HG02588 (cell line): ENCODE data around the gene PDGFA.

Experiments used
- ATAC-seq: cut with Tn5 transposase; IDR thresholded peaks from one replicate; pipeline ENCODE4 v1.9.1; 2021; ENCODE audit warnings: mild to moderate bottlenecking, moderate library complexity; ENCODE audit not compliant: unreplicated experiment

PDGFA gene

DNA sequence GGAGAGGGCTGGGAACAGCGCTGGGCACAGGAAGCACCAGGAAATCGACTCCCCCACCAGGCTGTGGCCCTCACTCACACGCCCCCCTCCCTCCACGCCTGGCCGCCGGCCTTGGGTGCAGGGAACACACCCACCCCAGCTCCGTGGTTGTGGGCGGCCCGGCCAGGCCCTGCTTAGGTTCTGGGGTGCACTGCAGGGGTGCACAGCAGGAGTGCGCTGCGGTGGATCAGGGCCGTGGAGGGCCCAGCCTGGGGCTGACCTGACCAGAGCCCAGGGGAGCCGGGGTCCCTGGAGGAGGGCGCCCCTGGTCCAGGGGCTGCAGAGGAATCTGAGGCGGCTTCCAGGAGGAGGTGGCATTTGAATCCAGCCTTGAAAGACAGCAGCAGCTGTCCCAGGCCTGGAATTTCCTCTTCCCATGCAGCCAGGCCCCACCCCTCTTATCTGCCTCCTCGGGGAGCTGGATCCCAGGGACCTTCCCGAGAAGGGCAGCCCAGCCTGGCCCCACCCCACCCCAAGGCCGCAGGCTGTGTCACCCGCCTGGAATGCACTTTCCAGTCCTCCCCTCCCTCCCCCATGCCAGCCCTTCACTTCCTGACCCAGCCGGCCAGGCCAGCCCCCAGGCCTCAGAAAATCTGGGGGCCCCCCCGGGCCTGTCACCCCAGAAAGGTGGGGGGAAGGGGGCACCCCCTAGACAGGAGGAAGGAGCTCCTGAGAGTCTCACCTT lies 18.4 kb upstream of the PDGFA start:
- ATAC-seq = no peak

DNA sequence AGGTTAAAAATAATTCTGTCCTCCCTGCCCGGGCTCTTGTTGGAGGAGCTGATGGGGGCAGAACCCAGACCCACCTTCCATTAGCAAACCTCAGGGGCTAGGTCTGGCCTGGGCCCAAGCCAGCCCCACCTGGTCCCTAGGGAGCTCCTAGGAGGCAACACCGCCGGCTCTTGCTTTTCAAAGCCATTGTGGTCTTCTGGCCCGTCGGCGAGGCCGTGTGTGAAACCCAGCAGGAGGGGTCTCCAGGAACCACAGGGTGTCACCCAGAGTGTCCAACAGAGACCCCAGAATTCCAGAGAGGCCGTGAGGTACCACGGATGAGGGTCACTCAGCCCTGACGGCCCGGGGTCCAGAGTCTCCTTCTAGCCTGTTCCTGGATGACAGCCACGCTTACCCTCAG lies 16.6 kb upstream of the PDGFA start:
- no peak for ATAC-seq

DNA sequence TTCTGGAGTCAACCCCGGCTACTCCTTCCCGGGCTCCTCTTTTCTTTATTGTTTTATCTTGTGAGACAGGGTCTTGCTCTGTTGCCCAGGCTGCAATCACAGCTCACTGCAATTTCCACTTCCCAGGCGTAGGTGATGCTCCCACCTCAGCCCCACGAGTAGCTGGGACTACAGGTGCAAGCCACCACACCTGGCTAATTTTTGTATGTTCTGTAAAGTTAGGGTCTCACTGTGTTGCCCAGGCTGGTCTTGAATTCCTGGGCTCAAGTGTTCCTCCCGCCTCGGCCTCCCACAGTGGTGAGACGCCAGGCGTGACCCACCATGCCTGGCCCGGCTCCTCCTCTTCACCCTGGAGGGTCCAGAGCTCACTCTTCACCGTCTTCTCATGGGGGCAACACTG lies 15.3 kb upstream of the PDGFA start:
- no peak for ATAC-seq

DNA sequence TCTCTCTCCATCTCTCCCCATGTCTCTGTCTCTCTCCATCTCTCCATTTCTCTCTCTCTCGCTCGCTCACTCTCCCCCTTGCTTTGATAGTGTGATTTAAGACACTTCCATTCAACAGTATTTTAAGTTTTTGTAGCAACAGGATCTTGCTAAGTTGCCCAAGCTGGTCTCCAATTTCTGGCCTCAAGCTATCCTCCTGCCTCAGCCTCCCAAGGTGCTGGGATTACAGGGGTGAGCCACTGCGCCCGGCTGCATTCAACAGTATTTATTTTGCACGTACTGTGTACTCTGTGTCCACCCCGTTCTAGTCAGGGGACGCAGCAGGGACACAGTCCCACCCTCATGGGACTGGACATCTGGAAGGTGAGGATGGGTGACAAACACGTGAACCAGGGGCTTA lies 14.4 kb upstream of the PDGFA start:
- ATAC-seq = no peak

DNA sequence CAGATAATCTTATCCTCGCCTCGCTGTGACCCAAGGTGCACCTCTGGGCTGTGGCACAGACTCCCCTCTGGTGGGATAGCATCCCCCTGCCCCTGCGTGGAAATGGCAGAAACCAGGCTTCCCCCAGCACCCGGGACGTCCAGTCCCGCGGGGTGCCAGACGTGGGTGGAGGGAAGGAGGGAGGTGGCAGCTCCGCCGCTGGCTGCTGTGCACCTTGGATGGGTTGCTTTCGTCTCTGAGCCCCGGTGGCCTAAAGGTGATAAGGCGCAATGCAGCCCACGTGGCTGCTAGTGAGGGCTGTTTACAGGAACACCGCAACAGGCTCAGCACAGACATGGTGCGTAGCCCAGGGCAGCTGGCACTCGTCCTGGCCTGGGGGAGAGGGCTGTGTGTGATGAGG lies 13.6 kb upstream of the PDGFA start:
- no peak for ATAC-seq

DNA sequence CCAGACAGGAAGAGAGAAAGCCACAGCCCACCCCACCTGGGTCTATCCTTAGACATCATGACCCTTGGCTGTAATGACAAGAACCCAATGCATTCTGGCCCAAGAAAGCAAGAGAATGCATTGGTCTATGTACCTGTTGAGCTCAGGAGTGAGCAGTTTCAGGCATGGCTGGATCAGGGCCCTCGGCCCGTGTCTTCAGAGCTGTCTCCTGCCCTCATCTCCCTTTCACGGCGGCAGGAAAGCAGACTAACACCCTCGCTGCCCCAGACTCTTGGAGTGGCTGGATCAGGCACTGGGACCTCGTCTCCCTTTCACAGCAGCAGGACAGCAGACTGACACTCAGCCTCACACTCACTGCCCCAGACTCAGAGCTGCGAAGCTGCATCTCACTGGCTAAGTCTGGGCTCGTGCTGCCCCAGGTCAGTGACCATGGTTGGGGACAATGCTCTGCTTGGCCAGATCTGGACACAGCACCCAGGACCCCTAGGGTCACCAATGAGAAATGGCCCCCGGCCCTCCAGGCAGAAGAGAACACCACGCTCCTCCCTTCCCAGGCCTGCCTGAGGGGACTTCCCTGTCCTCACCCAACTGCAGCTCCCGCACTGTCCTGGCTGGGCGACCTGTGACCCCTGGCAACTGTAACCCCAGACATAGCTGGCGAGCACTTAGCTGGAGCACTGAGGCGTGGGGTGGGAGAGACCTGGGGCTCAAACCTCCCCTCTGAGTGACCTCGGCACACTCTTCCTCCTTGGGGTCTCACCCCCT lies 12.9 kb upstream of the PDGFA start:
- ATAC-seq = no peak

DNA sequence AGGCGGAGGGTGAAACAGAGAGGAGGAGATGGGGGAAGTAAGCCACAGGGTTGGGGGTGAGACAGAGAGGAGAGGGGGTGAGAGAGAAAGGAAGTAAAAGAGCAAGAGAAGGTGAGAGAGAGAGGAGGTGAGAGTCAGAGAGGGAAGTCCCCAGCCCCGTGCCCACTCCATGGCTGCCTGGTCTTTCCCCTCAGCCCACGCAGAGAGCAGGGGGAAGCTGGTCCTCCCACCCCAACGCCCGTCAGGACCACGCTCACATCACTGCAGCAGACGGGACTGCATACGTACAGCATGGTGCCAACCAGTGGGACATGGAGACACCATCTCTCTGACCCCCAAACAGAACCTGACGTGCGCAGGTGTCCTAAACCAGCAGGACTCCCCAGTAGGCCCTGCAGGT lies 12.1 kb upstream of the PDGFA start:
- no peak for ATAC-seq

DNA sequence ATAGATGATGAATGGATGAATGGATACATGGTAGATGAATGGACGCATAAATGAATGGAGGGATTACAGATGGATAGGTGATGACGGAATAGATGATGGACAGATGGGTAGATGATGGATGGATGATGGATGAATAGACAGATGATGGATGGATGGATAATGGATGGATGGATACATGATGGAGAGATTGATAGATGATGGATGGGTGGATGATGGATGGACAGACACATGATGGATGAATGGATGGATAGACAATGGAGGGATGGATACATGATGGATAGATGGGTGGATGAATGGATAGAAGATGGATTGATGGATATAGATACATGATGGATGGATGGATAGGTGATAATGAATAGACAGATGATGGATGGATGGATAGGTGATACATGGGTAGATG lies 8.8 kb upstream of the PDGFA start:
- no peak for ATAC-seq

DNA sequence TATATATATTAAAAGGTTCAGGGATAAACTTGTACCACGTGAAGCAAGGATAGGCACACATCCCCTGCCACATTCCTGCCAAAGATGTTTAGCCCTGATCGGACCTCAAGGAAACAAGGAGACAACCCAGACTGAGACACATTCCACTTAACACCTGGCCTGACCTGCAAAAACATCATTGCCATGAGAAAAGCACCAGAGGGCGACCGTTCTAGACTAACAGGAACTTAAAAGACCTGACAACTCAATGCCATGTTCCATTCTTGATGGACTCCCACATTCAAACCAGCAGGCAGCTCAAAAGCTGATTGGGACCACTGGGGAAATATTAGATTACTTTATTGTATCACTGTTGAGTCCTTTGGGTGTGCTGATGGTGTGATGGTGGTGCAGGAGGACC lies 8.1 kb upstream of the PDGFA start:
- no peak for ATAC-seq

DNA sequence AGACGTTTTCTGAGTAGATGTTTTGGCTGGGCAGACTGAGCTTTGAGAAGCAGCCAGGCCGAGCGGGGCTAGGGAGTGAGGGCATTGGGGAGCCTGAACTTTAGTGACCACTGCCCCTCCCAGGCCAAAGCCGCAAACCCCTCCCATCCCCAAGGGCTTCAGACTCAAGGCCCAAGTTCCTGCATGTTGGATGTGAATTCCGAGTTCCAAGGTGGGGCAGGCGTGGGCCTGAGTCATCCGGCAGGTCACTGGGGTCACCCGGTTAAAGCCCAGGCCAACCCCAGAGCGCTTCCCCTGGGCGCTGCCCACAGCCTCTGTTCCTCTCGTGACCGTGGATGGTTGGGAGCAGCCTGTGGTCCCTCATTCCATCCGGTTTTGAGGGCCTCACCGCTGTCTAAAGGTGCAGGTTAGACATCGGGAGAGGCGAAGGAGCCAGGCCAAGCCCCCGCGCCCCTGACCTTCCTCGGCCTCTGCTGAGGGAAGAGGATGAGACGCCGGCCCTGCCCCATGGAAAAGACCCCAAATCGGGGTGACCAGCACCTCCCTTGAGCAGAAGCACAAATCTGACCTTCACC lies 6.9 kb upstream of the PDGFA start:
- ATAC-seq = no peak

DNA sequence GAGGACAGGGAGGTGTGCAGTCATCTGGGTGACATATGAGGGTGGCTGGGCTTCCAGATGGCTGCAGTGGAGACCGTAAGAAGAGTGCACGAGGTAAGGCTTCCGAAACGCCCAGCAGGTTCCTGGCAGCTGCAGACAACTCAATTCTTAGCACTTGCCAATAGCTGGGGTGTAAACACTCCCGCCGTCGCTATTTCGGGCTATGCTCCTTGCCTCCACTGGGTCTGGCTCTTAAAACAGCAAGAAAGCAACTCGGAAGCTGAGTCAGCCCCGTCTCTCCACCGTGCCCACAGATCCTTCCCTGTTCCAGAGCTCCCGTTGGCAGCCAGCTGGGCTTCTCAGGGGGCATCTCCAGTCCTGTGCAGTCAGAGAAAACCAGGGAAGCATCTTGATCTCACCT lies 6.1 kb upstream of the PDGFA start:
- no peak for ATAC-seq

DNA sequence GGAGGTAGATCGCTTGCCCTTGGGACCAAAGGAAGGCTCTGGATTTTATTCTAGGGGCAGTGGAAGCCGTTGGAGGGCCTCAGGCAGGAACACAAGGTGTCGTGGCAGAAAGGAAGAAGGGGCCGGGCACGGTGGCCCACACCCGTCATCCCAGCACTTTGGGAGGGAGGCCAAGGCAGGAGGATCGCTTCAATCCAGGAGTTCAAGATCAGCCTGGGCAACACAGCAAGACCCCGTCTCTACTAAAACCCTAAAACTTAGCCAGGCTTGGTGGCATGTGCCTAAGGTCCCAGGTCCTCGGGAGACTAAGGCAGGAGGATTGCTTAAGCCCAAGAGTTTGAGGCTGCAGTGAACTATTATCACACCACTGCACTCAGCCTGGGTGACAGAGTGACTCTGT lies 5.2 kb upstream of the PDGFA start:
- no peak for ATAC-seq

DNA sequence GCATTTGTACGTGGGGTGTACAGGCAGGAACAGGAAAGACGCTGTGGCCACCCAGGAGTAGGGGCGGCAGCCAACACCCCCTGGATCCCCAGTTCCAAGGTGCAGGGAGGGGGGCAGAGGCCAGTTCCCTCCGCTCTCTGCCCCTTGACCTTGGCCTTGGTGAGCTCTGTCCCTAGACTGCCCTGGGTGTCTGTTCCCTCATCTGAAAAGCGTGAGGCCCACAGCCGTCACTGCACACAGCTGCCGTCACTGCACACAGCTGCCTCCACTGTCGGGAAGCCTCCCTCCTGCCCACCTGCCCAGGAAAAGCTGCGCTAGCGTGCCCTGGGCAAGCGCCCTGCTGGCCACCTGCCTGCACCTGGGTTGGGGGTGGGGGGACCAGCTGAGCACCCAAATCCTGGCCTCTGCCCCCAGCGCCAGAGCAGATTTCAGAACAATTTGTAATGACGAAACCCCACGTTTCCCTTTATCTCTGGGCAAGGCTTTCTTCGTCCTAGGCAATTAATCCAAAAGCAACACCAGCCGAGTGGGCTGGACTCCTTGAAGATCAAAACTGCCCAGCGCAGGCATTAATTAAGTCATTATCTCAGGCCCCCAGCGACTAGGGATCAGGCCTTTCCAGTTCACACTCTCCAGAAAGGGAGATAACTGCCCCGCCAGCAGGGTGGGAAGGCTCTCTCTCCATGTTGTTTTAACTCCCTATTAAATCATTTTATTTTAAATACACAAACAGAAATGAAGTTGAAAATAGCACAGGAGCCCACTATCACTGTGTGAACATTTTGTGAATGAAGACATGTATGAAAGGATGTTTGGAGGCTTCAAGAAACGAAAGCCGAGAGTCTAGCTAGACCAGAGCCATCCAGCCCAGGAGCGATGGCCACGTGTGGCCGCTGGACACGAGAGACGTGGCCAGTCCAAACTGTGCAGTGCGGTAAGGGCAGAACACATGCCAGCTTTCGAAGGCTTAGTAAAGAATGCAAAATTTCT lies 4.0 kb upstream of the PDGFA start:
- ATAC-seq = no peak

DNA sequence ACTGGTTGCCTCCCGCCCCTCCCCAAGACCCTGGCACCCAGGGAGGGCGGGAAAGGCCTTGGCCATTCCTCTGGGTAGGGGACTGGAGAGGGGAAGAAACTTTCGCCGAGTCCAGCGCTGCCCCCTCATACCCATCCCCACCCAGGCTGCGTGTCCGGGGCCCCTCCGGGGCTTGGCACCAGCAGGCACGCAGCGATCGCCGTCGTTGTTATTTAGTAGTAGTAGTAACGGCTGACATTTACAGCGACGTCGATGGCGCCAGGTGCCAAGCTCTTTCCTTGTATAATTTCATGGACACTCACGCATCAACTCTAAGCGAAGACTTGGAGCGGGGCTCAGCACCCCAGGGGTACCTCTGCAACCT lies 3.3 kb upstream of the PDGFA start:
- no peak for ATAC-seq

DNA sequence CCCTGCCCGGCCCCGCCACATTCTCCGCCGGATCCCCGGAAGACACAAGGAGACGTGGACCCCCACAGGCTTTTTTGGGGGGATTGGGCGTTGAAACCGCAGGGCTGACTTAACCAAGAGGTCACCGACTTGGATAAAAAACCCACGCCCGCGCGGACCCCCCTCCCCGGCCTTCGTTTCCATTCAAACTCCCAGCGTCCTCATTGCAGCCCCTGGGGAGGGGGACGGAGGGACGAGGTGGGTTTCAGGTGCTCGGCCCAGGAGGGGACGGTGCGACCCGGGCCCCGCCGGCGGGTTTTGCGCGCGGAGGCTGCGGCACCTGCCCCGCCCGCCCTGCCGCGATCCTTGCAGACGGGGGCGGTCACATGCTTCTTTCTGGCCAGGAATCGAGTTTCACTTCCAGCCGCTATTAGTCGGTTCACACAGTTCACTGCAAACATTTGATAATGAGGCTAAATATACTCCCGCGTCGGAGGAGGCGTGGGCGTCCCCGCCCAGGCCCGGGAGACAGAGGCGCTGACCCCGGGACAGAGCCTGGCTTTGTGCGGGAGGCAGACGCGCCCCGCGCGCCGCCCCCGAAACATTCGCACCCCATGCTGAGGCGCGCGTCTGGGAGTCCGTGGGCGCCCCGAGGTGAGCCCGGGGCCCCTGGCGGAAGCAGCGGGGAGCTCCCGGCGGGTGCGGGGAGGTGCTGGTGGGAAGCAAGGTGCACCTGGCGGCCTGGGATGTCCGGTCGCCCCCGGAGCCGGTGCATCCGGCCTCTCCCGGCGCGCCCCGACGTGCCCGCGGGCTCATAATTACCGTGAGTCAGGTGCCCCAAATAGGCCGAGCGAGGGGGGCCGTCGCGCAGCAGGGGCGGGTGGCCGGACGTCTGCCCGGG lies 2.7 kb upstream of the PDGFA start:
- ATAC-seq = no peak

DNA sequence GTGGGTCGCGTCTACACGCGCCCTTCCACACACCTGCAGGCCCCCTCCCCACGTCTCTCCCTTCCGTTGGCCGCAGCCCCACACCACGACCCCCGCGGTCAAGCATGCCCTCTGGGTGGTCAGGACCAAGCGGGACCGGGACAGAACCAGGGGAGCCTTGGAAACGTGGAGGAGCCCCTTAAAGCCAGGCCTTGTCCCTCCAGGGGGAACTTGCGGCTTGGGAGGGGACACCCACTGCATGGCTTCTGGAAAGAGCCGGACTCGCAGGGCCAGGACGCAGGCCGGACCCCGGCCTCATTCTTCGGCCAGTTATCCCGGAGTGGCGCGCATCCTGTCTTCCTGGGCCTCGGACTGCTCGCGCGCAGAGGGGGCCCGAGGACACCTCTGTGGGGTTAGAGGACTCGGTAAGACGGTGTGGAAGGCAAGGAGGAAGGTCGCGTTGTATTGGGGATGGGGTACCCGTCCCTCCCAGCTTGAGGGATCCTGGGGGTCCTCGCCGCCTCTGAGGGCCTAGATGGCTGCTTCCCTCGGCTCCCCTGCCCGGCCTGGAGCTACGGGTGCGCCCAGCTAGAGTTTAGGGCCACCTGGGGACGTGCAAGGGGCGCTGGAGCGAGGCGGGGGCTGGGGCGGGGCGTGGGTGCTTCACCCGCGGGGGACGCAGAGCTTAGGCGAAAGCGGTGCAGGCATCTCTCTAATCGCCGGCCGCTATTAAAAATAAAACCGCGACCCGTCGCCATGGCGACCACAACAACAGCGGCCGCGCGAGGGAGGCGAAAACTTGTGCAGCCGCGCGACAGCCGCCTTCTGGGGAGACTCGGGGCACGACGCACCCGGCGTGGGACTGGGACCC lies 1.8 kb upstream of the PDGFA start:
- ATAC-seq = no peak

DNA sequence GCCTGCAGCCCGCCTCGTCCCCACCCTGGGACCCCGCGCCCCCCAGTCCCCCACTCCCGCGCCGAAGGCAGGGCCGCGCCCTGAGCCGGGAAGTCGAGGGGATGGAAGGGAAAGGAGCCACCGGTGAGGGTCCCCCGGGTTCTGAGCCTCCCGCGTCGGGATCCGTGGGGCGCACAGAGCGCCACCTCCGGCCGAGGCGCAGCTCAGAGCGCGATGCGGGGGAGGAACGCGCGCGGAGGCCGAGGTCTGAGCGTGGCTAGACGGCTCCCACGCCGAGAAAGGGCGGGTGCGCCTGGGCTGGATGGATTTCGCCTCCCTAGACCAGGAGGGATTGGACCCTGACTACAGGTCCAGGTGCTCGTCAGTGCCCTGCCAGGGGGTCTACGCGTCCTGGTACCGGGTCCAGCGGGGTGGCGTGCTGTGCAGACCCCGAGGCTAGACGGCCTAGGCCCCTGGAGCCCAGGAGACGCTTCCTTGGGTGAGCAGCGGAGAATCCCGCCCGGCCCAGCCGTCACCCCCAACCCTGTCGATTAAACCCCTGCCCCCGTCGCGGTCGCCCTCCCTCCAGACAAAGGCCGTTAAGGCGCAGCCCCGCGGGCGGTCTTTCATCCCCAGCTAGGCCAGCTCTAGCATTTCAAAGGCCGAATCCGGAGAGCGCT lies 986 bp upstream of the PDGFA start:
- ATAC-seq = no peak

DNA sequence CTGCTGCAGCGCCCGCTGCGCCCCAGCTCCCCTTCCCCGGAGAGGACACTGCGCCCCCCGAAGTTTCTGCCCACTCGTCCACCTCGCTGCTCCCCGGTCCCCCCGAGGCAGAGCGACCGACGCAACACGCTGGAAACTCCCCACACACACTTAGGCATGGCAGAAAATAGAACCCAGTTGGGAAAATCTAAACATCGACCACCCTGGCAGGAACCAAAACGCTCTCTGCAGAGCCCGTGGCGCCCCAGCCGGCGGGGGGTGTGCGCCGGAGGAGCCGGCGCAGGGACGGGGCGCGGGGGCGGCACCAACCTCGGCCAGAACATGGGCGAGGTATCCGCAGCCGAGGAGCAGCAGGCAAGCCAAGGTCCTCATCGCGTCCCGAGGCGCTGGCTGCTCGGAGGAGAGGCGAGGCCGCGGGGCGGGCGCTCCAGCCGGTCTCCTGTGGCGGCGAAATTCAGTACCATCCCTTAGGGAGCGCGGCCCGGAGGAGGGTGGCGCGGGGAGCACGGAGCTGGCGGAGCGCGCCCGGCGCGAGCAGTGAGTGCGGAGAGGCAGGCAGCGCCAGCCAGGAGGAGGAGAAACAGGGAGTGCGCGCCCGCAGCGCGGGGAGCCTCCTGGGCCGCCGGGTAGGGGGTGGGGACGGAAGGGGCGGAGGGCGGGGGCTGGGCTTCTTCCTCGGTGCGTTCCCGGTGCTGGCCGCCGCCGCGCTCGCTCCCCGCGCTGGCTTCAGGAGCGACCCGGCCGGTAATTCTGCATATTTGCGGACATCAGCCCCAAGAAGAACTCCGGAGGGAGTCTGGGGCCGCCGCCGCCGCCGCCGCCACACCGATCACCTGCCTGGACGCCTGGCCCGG lies 789 bp downstream of the PDGFA start:
- ATAC-seq = no peak
